SU-DHL-6 (cell line): Measurements from ENCODE around the gene CORO1C.

Experiments
- CTCF ChIP-seq: fragments of 200-600 bp; sonication (generic); IDR thresholded peaks from one replicate; pipeline ENCODE4 v1.5.1; 2017; ENCODE audit warnings: antibody characterized with exemption, mild to moderate bottlenecking, low read length, moderate library complexity; ENCODE audit not compliant: insufficient read depth, poor library complexity, severe bottlenecking
- EZH2phosphoT487 ChIP-seq: fragments of 200-600 bp; sonication (generic), shearing (Covaris generic); conservative IDR thresholded peaks from 2 replicates; pipeline ENCODE4 v1.6.1; 2018; ENCODE audit warnings: mild to moderate bottlenecking, antibody characterized with exemption, low read length, moderate library complexity, mixed read lengths

- TF ChIP-seq EZH2phosphoT487 (no peak), CTCF (no peak)
Measured at GRCh38 chr12:108693186-108693730, 38.1 kb downstream of the CORO1C start.
